NCI-H146 treated with DMSO at 0.1 percent for 48 hours (cell line): Measurements from ENCODE around the gene LPO.

ENCODE experiments used
- DNase-seq: peaks from one replicate; lab custom pipeline; 2025; ENCODE audit not compliant: unreplicated experiment; lab: John Stamatoyannopoulos, UW

Gene LPO

GRCh38 chr17:58253082-58253481 is 14.7 kb downstream of the LPO start:
- DNase-seq = no peak

- DNase-seq = no peak
These were observed 16.4 kb downstream of the LPO start for GRCh38 chr17:58254803-58255202.

DNA sequence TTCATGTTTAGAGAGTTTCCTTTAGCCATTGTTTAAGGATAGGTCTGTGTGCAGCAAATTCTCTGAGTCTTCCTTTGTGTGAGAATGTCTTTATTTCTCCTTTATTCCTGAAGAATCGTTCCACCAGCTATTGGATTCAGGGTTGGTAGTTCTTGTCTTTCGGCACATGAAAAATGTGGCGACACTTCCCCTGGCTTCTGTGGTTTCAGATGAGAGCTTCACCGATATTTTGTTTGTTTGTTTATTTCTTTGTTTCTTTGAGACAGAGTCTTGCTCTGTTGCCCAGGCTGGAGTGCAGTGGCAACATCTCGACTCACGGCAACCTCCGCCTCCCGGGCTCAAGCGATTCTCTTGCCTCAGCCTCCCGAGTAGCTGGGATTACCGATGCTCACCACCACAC is 23.8 kb downstream of the LPO start:
- no peak for DNase-seq

DNA sequence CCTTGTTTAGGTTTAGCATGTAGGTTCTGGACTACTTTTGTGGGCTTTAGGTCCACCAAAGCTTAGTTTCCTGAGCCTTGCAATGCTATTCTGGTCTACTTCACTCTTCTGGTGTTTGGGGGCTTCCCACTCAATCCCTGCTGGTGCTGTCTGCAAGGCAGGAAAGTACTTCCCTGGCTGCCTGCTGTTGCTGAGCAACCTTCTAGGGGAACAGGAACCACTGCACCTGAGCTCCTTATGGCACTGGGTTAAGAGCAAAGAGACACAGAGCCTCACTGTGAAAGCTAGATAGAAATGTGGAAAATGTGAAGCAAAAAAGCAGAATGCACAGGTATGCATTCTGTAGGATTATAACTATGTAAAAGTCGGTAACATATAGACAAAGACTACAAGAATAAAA is 25.4 kb downstream of the LPO start:
- DNase-seq = no peak

DNA sequence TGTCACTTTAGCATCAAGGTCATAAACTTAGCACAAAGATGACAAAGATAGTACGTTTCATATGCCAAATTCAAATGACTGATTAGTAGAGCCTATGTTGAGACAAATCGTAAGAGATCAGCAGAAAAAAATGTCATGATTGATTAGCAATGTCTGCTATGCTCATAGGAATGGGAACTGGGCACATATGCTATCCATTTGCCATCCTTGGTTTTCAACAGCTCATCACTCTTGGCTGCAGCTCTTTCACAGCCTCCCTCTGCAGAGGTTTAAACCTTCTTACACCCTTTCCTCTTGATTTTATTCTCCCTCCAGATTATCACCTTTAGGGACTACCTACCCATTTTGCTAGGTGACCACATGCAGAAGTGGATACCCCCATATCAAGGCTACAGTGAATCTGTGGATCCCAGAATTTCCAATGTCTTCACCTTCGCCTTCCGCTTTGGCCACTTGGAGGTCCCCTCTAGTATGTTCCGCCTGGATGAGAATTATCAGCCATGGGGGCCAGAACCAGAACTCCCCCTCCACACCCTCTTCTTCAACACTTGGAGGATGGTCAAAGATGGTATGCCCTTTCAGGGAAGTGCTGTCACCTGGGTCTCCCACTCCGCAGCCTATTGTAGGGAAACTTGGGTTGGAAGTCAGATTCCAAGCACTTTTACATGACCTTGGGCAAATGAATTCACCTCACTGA is 26.2 kb downstream of the LPO start:
- no peak for DNase-seq

- no peak for DNase-seq
These were observed 26.9 kb downstream of the LPO start for GRCh38 chr17:58265271-58265670.

GRCh38 chr17:58265902-58266875 is 27.8 kb downstream of the LPO start:
- no peak for DNase-seq

DNA sequence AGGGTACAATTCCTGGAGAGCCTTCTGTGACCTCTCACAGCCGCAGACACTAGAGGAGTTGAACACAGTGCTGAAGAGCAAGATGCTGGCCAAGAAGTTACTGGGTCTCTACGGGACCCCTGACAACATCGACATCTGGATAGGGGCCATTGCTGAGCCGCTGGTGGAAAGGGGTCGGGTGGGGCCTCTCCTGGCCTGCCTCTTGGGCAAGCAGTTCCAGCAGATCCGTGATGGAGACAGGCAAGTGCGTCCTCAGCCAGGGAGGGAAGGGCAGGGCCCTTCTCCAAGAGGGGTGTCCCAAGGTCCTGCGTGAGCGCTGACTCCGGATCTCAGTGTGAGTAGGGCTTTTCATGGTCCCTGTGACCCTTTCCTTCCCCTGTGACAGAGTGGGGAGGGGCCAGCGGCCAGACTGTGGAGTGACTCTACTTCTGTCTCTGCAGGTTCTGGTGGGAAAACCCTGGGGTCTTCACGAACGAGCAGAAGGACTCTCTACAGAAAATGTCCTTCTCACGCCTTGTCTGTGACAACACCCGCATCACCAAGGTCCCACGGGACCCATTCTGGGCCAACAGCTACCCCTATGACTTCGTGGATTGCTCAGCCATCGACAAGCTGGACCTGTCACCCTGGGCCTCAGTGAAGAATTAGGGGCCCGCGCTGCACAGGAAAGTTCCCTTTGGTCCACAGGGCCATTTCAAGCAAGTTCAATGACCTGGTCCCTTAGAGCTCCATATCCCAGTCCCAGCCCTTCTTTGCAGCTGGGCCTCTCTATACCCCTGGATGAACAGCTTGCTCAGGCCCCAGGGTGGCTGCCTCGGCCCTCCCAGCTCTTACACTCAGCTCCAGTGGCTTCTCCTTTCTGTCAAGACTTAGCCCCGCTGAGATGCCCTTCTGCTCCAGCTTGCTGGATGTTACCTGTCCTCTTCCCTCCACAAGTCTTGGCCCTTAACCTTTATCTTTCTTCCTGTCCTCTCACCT is 29.3 kb downstream of the LPO start:
- no peak for DNase-seq

DNA sequence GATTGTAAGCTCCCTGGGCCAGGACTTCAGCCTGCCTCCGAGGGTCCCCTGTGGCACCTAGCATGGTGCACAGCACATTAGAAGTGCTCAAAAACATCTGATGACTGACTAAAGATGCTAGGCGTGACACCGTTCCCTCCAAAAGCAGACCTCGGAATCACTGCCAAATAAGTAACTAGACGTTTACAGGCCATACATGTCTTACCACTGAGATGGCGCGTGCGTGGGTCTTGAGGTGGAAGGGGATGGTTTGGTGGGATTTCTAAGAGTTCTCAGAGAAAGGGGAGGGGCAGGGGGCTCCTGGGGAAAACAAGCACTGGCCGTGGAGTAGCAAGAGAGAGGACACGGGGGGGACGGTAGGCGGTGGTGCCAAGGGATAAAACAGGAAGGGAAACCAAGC is 29.9 kb downstream of the LPO start:
- DNase-seq = no peak

DNA sequence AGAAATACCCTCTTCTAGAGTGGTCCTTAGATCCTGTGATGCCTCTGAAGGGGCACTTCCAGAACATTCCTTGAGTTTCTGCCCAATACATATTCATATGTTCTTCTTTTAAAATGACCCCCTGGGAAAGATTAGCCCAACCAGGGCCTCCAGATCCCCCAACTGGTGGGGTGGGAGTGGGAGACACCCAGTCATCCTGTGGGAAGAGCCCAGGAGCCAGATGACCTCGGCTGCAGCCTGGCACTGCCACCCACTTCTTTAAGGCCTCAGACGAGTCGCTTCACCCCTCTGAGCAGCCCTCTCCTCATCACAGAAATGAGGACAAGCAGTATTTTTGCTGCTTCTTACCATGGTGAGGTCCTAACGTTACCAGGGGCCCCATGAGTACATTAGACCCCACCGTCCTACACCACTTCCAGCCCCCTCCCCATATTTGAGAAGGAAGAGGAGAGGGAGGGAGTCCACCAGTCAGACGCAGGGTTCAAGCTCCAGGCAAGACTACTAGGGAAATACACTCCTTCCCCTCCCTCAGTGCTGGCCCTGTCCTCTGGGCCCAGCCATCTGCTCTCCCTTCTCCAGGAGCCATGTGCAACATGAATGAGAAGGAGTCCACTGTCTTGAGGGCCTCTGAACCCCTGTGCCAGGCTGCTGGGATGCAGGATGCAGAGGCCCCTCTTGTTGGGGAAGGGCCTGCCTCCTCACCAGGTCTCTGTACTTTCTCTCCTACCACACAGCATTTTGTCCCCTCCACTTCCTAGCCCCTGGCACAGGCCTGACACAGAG is 30.6 kb downstream of the LPO start:
- no peak for DNase-seq

GRCh38 chr17:58269557-58270291 is 31.3 kb downstream of the LPO start:
- DNase-seq = no peak

DNA sequence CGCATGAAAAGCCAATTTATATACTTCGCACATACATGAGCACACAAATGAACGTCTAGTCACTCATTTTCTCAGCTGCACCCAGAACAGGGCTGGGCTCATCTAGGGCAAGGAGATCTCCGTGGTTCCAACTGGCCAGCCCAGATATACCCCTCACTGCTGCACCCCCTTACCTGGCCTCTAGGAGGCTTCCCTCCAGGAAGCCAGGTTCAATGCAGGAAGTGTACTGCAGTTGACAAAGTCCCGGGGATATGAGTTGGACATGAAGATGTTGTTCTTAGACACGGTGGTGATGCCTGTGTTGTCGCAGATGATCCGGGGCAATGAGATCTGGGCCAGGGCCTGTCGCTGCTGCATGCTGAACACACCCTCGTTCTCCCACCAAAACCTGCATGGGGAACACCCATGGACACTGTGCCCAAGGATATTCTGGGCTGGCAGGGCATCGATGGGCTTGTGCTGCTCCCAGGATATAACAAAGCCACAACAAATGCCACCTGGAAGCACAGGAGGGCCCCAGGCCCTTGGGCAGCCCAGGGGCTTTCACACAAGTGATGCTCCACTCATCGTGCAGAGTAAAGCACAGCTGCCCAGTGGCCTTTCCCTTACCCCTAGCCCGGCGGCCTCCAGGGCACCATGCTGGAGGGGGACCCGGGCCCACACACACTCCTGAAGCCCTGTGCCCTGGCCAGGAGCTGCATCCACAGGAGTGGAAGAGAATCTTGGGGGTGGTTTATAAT is 32.3 kb downstream of the LPO start:
- DNase-seq = no peak

GRCh38 chr17:58271216-58271931 is 33.0 kb downstream of the LPO start:
- DNase-seq = no peak

- DNase-seq = no peak
These were observed 34.2 kb downstream of the LPO start for GRCh38 chr17:58272367-58273280.

DNA sequence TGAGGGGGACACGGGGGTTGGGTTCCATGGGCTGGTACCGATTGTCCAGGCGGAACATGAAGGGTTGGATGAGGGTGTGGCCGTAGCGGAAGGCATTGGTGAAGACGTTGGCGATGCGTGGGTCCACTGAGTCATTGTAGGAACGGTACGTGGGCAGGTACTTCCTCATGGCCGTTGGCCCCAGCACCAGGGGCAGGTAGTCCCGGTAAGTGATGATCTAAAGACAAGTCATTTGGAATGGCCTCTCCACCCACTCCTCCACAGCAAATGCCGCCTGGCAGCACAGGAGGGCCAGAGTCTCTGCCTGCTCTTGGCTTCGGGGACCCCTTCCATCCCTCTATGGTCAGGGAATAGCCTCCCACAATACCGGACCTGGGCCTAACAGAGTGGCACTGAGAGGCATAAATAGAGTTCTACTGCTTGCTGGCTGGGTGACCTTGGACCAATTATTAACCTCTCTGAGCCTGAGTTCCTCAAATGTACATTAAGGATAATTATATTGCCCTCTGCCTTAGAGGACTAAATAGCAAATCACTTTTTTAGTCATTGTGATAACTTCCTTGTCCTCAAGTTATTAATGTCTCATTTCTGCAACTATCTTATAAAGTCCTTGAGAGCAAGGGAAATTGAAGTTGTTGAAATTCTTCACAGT is 35.2 kb downstream of the LPO start:
- DNase-seq = no peak

DNA sequence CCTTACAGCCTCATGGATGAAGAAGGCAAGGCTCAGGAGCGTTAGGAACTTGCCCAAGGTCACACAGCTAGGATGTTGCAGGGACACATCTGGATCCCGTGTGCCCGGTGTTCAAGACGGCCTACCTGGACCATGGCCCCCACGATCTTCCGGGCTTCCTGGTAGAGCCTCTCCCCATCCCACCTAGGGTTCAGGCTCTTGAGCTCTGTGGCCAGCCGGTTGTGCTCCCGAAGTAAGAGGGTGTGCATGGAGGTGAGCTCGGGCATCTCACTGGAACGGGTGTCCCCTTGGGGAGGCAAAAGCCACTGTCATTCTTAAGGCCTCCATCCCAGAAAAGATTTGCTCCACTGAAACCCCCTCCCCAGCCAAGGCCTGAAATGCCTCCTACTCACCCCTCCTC is 37.0 kb downstream of the LPO start:
- no peak for DNase-seq

GRCh38 chr17:58276423-58276822 is 38.0 kb downstream of the LPO start:
- DNase-seq = no peak
